Measurements from ENCODE around the gene DENND2D.

The DENND2D gene

GRCh38 chr1:111214074-111214801 lies 13.8 kb upstream of the DENND2D start:
- Histone ChIP-seq H3K36me3 (no peaks in the 10 kb centered on the region), H3K9me3 (ENCODE audit: severe bottlenecking) (no peaks in the 10 kb centered on the region), H3K27me3 (ENCODE audit: insufficient read depth, low read depth, severe bottlenecking) (no peaks in the 10 kb centered on the region), H3K27ac (peak overlapping the region; percentile 75), H3K4me3 (ENCODE audit: low read depth, low read length) (no peak overlapping the region)
- TF ChIP-seq, protein P1, sequence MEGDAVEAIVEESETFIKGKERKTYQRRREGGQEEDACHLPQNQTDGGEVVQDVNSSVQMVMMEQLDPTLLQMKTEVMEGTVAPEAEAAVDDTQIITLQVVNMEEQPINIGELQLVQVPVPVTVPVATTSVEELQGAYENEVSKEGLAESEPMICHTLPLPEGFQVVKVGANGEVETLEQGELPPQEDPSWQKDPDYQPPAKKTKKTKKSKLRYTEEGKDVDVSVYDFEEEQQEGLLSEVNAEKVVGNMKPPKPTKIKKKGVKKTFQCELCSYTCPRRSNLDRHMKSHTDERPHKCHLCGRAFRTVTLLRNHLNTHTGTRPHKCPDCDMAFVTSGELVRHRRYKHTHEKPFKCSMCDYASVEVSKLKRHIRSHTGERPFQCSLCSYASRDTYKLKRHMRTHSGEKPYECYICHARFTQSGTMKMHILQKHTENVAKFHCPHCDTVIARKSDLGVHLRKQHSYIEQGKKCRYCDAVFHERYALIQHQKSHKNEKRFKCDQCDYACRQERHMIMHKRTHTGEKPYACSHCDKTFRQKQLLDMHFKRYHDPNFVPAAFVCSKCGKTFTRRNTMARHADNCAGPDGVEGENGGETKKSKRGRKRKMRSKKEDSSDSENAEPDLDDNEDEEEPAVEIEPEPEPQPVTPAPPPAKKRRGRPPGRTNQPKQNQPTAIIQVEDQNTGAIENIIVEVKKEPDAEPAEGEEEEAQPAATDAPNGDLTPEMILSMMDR (IDR thresholded peaks at IDR 0.05; ENCODE audit: low read depth, low read length): no peak
- peak; percentile 75 for DNase-seq

DNA sequence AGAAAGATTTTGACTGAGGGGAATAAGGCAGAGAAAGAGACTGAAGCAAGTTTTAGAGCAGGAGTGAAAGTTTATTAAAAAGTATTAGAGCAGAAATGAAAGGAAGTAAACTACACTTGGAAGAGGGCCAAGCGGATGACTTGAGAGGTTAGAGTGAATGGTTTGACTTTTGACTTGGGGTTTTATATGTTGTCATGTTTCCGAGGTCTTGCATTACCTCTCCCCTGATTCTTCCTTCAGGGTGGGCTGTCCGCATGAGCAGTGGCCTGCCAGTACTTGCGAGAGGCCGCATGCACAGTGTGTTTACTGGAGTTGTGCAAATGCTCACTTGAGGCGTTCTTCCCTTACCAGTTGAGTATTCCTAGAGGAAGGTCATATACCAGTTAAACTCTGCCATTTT lies 13.0 kb upstream of the DENND2D start:
- peak overlapping the region; percentile 75 for H3K27ac ChIP-seq
- H3K27me3 ChIP-seq (ENCODE audit: insufficient read depth, low read depth, severe bottlenecking): no peaks in the 10 kb centered on the region
- DNase-seq: no peak

GRCh38 chr1:111212634-111213335 lies 12.3 kb upstream of the DENND2D start:
- TF ChIP-seq, protein P1 (IDR thresholded peaks at IDR 0.05; ENCODE audit: low read depth, low read length): no peak
- H3K4me3 ChIP-seq (ENCODE audit: low read depth, low read length): no peak overlapping the region
- no peaks in the 10 kb centered on the region for H3K9me3 ChIP-seq (ENCODE audit: severe bottlenecking)
- no peak for DNase-seq
- no peaks in the 10 kb centered on the region for H3K27me3 ChIP-seq (ENCODE audit: insufficient read depth, low read depth, severe bottlenecking)
- H3K36me3 ChIP-seq: no peaks in the 10 kb centered on the region
- no peak overlapping the region; the same call in 1 of the 2 replicates for H3K27ac ChIP-seq

More for the DNA sequence above, 13.0 kb upstream of the DENND2D start:
- Histone ChIP-seq H3K36me3 (no peaks in the 10 kb centered on the region), H3K9me3 (ENCODE audit: severe bottlenecking) (no peaks in the 10 kb centered on the region), H3K4me3 (ENCODE audit: low read depth, low read length) (no peak overlapping the region)
- TF ChIP-seq, protein P1 (IDR thresholded peaks at IDR 0.05; ENCODE audit: low read depth, low read length): no peak

DNA sequence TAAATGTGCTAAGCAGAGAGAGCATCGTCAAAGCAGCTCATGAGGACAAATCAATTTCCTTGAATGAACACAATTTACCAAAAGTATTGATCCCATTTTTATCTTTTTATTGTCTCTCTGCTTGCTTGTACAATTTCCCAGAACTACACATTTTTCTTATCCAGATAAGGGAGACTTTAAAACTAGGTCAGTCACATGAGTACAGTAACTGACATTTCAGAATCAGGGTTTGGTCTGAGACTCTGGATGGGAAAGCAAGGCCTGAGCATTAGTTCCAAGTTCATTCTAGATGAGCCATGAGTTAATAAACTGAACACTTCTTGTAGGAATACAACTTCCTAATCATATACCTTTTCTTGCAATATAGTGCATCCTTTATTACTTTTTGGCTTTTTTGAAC lies 11.5 kb upstream of the DENND2D start:
- Histone ChIP-seq H3K27ac (no peak overlapping the region), H3K4me3 (ENCODE audit: low read depth, low read length) (no peak overlapping the region), H3K36me3 (no peaks in the 10 kb centered on the region), H3K27me3 (ENCODE audit: insufficient read depth, low read depth, severe bottlenecking) (no peaks in the 10 kb centered on the region), H3K9me3 (ENCODE audit: severe bottlenecking) (no peaks in the 10 kb centered on the region)
- DNase-seq: no peak
- TF ChIP-seq, protein P1 (IDR thresholded peaks at IDR 0.05; ENCODE audit: low read depth, low read length): no peak

- Histone ChIP-seq H3K36me3 (no peaks in the 10 kb centered on the region), H3K4me3 (ENCODE audit: low read depth, low read length) (no peak overlapping the region), H3K27ac (no peak overlapping the region), H3K9me3 (ENCODE audit: severe bottlenecking) (no peaks in the 10 kb centered on the region), H3K27me3 (ENCODE audit: insufficient read depth, low read depth, severe bottlenecking) (no peaks in the 10 kb centered on the region)
- TF ChIP-seq, protein P1 (IDR thresholded peaks at IDR 0.05; ENCODE audit: low read depth, low read length): no peak
- no peak for DNase-seq
These were observed 9.2 kb upstream of the DENND2D start for GRCh38 chr1:111209622-111210021.
